Activated B cell treated with CpG ODN at 0.5 μM for 24 hours (primary cell): Measurements from ENCODE around the gene HLTF. TPM values are rescaled to one million over a fixed set of nuclear protein-coding genes. Genes with fewer than 3 reads are reported as not detected.

ENCODE experiments used
- ATAC-seq: fragments of 200-7000 bp; cut with Tn5 transposase; one replicate; pipeline ENCODE4 v1.10.0; 2021; ENCODE audit warnings: low read depth, mild to moderate bottlenecking, moderate library complexity
- CTCF ChIA-PET: fragments of 350-600 bp; sonication (Branson Sonifier 250); formaldehyde crosslinking; loops from one replicate; lab custom pipeline; 2021; ENCODE audit warnings: antibody characterized with exemption; lab: Charles Lee
- POLR2A ChIA-PET: fragments of 350-600 bp; sonication (Branson Sonifier 250); formaldehyde crosslinking; loops from one replicate; lab custom pipeline; 2021; ENCODE audit warnings: antibody characterized with exemption; lab: Charles Lee
- DNase-seq: peaks from one replicate; pipeline ENCODE4 v3.0.0; 2022
- H3K27ac Mint-ChIP-seq: one replicate; pipeline ENCODE4 v1.8.0; 2020; ENCODE audit warnings: mixed read lengths
- H3K27me3 Mint-ChIP-seq: one replicate; pipeline ENCODE4 v1.8.0; 2021; ENCODE audit warnings: mixed read lengths
- H3K36me3 Mint-ChIP-seq: one replicate; pipeline ENCODE4 v1.8.0; 2021; ENCODE audit warnings: low read depth, mixed read lengths
- H3K4me1 Mint-ChIP-seq: one replicate; pipeline ENCODE4 v1.8.0; 2021; ENCODE audit warnings: mixed read lengths
- H3K4me3 Mint-ChIP-seq: one replicate; pipeline ENCODE4 v1.8.0; 2020; ENCODE audit warnings: mild to moderate bottlenecking, mixed read lengths
- H3K9me3 Mint-ChIP-seq: one replicate; pipeline ENCODE4 v1.8.0; 2020; ENCODE audit warnings: mixed read lengths
- intact Hi-C: fragments of 100-400 bp; cut with micrococcal nuclease; formaldehyde crosslinking; loops from one replicate; pipeline ENCODE4 v1.15.1; 2024
- total RNA-seq: library from RNA; stranded (reverse); gene quantifications from 2 replicates; pipeline ENCODE4 v1.2.3, GENCODE V29; 2022
- TF ChIP-seq, protein P1 (sequence below): fragments of 200-600 bp; IDR thresholded peaks from one replicate; pipeline ENCODE4 v1.8.0; 2022; ENCODE audit warnings: antibody characterized with exemption, mild to moderate bottlenecking

HLTF gene
- total RNA-seq, 1 donor from 2014 or later = 16.4 TPM

- intact Hi-C loops = no loop called here
These were observed 48.6 kb downstream of the HLTF start for GRCh38 chr3:149037684-149038083.

DNA sequence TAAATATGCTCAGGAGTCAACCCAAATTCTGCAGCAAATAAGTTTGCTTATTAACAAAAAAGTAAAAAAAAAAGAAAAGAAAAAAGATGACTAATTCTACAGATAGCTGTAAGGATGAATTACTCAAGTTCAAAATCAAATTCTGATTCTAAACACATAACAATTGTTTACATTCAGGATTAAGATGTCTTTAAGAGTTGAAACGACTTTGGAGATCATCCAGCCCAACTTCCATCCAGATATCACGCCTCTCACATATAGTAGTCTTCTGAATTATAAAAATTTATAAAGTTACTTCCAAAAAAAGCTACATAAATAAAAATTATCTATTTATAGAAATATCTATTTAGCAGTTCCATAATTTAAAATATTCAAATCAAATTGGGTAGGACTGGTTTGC is 55.2 kb downstream of the HLTF start:
- TF ChIP-seq, protein P1, sequence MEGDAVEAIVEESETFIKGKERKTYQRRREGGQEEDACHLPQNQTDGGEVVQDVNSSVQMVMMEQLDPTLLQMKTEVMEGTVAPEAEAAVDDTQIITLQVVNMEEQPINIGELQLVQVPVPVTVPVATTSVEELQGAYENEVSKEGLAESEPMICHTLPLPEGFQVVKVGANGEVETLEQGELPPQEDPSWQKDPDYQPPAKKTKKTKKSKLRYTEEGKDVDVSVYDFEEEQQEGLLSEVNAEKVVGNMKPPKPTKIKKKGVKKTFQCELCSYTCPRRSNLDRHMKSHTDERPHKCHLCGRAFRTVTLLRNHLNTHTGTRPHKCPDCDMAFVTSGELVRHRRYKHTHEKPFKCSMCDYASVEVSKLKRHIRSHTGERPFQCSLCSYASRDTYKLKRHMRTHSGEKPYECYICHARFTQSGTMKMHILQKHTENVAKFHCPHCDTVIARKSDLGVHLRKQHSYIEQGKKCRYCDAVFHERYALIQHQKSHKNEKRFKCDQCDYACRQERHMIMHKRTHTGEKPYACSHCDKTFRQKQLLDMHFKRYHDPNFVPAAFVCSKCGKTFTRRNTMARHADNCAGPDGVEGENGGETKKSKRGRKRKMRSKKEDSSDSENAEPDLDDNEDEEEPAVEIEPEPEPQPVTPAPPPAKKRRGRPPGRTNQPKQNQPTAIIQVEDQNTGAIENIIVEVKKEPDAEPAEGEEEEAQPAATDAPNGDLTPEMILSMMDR = no peak
- CTCF ChIA-PET = no interaction called here
- POLR2A ChIA-PET = no interaction called here
- intact Hi-C loops = no loop called here
- ATAC-seq = no peak
- Mint-ChIP-seq H3K27ac (no peak overlapping the region), H3K36me3 (peaks cover 52% of the 10 kb centered on the region), H3K4me3 (no peak overlapping the region), H3K27me3 (no peaks in the 10 kb centered on the region), H3K4me1 (no peaks in the 10 kb centered on the region), H3K9me3 (no peaks in the 10 kb centered on the region)
- no peak for DNase-seq

More at GRCh38 chr3:149037684-149038083, 48.6 kb downstream of the HLTF start:
- DNase-seq (no peak), ATAC-seq (no peak)
- POLR2A ChIA-PET = no interaction called here
- CTCF ChIA-PET = no interaction called here
- Mint-ChIP-seq H3K36me3 (peaks cover 41% of the 10 kb centered on the region), H3K4me1 (peaks cover under 1% of the 10 kb centered on the region), H3K27me3 (no peaks in the 10 kb centered on the region), H3K4me3 (no peak overlapping the region), H3K9me3 (no peaks in the 10 kb centered on the region), H3K27ac (no peak overlapping the region)
- TF ChIP-seq, protein P1 = no peak

GRCh38 chr3:149026718-149027117 is 59.6 kb downstream of the HLTF start:
- ChIA-PET POLR2A (no interaction called here), CTCF (no interaction called here)
- peaks cover 70% of the 10 kb centered on the region for H3K36me3 Mint-ChIP-seq
- ATAC-seq = no peak
- H3K27ac Mint-ChIP-seq = no peak overlapping the region
- intact Hi-C loops = no loop called here
- H3K4me3 Mint-ChIP-seq = no peak overlapping the region
- TF ChIP-seq, protein P1 = no peak
- DNase-seq = no peak
- H3K27me3 Mint-ChIP-seq = no peaks in the 10 kb centered on the region
- peaks cover 4% of the 10 kb centered on the region for H3K9me3 Mint-ChIP-seq
- no peaks in the 10 kb centered on the region for H3K4me1 Mint-ChIP-seq

- POLR2A ChIA-PET = no interaction called here
- Mint-ChIP-seq H3K27me3 (no peaks in the 10 kb centered on the region), H3K4me3 (no peak overlapping the region), H3K36me3 (peaks cover 72% of the 10 kb centered on the region), H3K9me3 (peaks cover 4% of the 10 kb centered on the region), H3K4me1 (no peaks in the 10 kb centered on the region), H3K27ac (no peak overlapping the region)
- CTCF ChIA-PET = no interaction called here
- DNase-seq (no peak), ATAC-seq (no peak)
- intact Hi-C loops = no loop called here
- TF ChIP-seq, protein P1 = no peak
These were observed 62.4 kb downstream of the HLTF start for GRCh38 chr3:149023951-149024350.

DNA sequence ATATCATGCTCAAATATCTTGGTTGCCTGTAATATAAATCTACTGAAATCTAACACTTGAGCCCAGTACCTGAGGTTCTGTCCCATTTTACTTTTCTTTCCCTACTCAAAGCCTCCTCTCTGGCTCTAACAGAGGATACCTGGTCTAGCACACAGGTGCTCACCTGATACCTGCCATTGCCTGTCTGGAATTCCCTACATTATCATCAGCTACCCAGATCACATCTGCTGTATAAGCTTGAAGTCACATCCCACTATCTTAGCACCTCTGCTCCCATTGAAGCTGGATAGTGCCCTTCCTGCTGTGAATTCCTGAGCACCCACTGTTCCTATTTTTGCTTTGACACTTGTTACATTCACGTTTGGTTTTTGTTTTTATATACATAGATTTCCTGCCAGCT is 64.5 kb downstream of the HLTF start:
- CTCF ChIA-PET = no interaction called here
- POLR2A ChIA-PET = no interaction called here
- H3K36me3 Mint-ChIP-seq = peaks cover 67% of the 10 kb centered on the region

More for the DNA sequence above, 64.5 kb downstream of the HLTF start:
- Mint-ChIP-seq H3K4me1 (no peaks in the 10 kb centered on the region), H3K9me3 (peaks cover 4% of the 10 kb centered on the region), H3K27me3 (no peaks in the 10 kb centered on the region), H3K4me3 (no peak overlapping the region), H3K27ac (no peak overlapping the region)
- intact Hi-C loops = no loop called here
- TF ChIP-seq, protein P1 = no peak
- ATAC-seq (no peak), DNase-seq (no peak)
